GM18868 (cell line): ENCODE data around the gene VGF.
"Not testable (repeated sequence)": the region's sequence is repeated elsewhere in the genome, so short reads cannot be mapped to it uniquely, and the experiment has no call there.

ENCODE experiments used
- ATAC-seq: cut with Tn5 transposase; IDR thresholded peaks from one replicate; pipeline ENCODE4 v1.9.1; 2021; ENCODE audit warnings: mild to moderate bottlenecking, moderate library complexity; ENCODE audit not compliant: unreplicated experiment

VGF gene

GRCh38 chr7:101165075-101165957 is at the start of gene VGF:
Gene VGF (minus strand): TSS chr7:101165569. CDS start chr7:101164843, 726 bp downstream.
- peak; percentile 69 for ATAC-seq

- no peak for ATAC-seq
Observed at GRCh38 chr7:101212014-101212413, 46.6 kb upstream of the VGF start.

GRCh38 chr7:101211501-101211900 is 46.1 kb upstream of the VGF start:
- no peak for ATAC-seq

GRCh38 chr7:101210143-101210542 is 44.8 kb upstream of the VGF start:
- no peak for ATAC-seq

- no peak for ATAC-seq
Observed at GRCh38 chr7:101208794-101209193, 43.4 kb upstream of the VGF start.

GRCh38 chr7:101207459-101207858 is 42.1 kb upstream of the VGF start:
- ATAC-seq: no peak

- no peak for ATAC-seq
Observed at GRCh38 chr7:101206665-101207042, 41.3 kb upstream of the VGF start.

- ATAC-seq: no peak
Observed at GRCh38 chr7:101205901-101206664, 40.7 kb upstream of the VGF start.

GRCh38 chr7:101203740-101204738 is 38.7 kb upstream of the VGF start:
- not testable (repeated sequence) for ATAC-seq

GRCh38 chr7:101202603-101202918 is 37.2 kb upstream of the VGF start:
- ATAC-seq: no peak

GRCh38 chr7:101201695-101202602 is 36.6 kb upstream of the VGF start:
- ATAC-seq: no peak

GRCh38 chr7:101200862-101201599 is 35.7 kb upstream of the VGF start, which contains the start of gene MOGAT3:
Gene MOGAT3 (minus strand): TSS chr7:101201036. CDS start chr7:101200854, 182 bp downstream.
- ATAC-seq: no peak

GRCh38 chr7:101200504-101200861 is 35.1 kb upstream of the VGF start:
- ATAC-seq: no peak

GRCh38 chr7:101199522-101199921 is 34.2 kb upstream of the VGF start:
- not testable (repeated sequence) for ATAC-seq

GRCh38 chr7:101198476-101198875 is 33.1 kb upstream of the VGF start:
- no peak for ATAC-seq

GRCh38 chr7:101197991-101198390 is 32.6 kb upstream of the VGF start:
- ATAC-seq: no peak

- ATAC-seq: no peak
Observed at GRCh38 chr7:101195884-101196283, 30.5 kb upstream of the VGF start.

- ATAC-seq: no peak
Observed at GRCh38 chr7:101189109-101189508, 23.7 kb upstream of the VGF start.

GRCh38 chr7:101186844-101187428 is 21.6 kb upstream of the VGF start:
- ATAC-seq: no peak
